GM13977 (cell line): ENCODE results near the gene PXDN.

Experiments
- DNase-seq: peaks from one replicate; pipeline ENCODE4 v3.0.0; 2012; ENCODE audit warnings: low spot score
- in situ Hi-C: fragments of 300-500 bp; cut with MboI; formaldehyde crosslinking; loops from one replicate; pipeline ENCODE4 v1.12.0; 2022; ENCODE audit warnings: low sequenced_read_pairs, low pct_unique_long_range_greater_than_20kb, mixed read lengths, inconsistent platforms; ENCODE audit not compliant: unreplicated experiment
- TF ChIP-seq, protein P1 (sequence below): IDR thresholded peaks from 2 replicates; pipeline ENCODE4 v1.5.1; 2012; ENCODE audit warnings: mild to moderate bottlenecking, control low read depth; ENCODE audit not compliant: insufficient read depth; ENCODE audit errors: extremely low read depth, missing control alignments

PXDN gene

GRCh38 chr2:1752751-1753150, 8.4 kb upstream of the PXDN start:
- no peak for DNase-seq
- TF ChIP-seq, protein P1, sequence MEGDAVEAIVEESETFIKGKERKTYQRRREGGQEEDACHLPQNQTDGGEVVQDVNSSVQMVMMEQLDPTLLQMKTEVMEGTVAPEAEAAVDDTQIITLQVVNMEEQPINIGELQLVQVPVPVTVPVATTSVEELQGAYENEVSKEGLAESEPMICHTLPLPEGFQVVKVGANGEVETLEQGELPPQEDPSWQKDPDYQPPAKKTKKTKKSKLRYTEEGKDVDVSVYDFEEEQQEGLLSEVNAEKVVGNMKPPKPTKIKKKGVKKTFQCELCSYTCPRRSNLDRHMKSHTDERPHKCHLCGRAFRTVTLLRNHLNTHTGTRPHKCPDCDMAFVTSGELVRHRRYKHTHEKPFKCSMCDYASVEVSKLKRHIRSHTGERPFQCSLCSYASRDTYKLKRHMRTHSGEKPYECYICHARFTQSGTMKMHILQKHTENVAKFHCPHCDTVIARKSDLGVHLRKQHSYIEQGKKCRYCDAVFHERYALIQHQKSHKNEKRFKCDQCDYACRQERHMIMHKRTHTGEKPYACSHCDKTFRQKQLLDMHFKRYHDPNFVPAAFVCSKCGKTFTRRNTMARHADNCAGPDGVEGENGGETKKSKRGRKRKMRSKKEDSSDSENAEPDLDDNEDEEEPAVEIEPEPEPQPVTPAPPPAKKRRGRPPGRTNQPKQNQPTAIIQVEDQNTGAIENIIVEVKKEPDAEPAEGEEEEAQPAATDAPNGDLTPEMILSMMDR: no peak
- in situ Hi-C loops: no loop called here

GRCh38 chr2:1751767-1752725, 7.7 kb upstream of the PXDN start:
- TF ChIP-seq, protein P1: no peak
- in situ Hi-C loops: no loop called here
- no peak for DNase-seq

- DNase-seq: no peak
- in situ Hi-C loops: no loop called here
- TF ChIP-seq, protein P1: peak; percentile 60
Observed at GRCh38 chr2:1750933-1751766, 6.8 kb upstream of the PXDN start.

- no peak for DNase-seq
- TF ChIP-seq, protein P1: no peak
- in situ Hi-C loops: no loop called here
Observed at GRCh38 chr2:1750270-1750932, 6.1 kb upstream of the PXDN start.

DNA sequence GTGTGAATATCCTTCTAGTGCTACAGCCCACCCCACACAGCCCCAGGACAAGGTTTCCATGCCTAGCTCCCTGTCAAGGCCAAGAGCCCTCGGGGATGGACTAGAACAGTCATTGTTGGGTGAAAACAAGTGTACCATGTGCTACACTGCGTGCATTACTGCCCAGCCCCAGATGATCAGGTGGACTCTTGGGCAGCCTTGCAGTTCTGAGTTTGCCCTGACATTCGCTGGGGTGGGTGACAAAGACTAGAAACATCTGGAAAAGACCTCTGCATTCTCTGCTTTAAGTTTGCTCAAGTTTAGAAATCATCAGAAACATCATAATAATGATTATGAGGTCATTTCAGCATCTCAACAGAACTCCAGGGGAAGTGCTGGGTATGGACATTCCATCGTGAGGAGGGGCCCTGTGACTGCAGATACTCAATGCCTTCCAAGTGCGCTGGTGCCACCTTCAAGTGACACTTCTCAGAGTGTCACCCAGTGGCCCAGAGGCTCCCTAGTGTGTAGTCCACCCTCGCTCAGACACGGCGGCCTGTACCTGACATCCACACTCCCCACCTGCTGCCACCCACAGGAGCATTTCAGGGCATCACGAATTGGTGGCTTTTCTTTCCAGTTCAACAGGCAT, 5.3 kb upstream of the PXDN start:
- TF ChIP-seq, protein P1: no peak
- in situ Hi-C loops: no loop called here
- no peak for DNase-seq
